HG03457 (cell line): ENCODE measurements around the gene CP.

Experiments
- ATAC-seq: cut with Tn5 transposase; IDR thresholded peaks from one replicate; pipeline ENCODE4 v1.9.1; 2021; ENCODE audit warnings: moderate number of reproducible peaks; ENCODE audit not compliant: unreplicated experiment

CP gene

DNA sequence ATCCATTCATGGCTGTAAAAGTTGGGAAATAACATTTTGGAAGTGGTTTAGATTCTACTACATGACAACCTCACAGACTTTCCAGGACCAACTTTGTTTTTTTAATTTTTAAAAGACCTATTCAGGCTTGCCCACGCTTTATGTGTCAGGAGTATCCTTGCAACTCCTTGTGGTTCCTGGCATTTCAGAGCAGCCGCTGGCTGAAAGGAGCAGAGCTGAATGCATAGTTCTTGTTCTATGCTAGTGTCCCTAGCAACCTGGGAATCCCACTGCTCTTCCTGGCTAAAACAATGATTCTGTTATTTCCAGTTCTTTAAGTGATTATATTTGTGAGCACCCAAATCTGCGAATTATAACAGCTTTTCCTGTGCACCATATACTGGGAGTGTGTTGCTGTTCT, 34.9 kb downstream of the CP start:
- ATAC-seq: no peak

DNA sequence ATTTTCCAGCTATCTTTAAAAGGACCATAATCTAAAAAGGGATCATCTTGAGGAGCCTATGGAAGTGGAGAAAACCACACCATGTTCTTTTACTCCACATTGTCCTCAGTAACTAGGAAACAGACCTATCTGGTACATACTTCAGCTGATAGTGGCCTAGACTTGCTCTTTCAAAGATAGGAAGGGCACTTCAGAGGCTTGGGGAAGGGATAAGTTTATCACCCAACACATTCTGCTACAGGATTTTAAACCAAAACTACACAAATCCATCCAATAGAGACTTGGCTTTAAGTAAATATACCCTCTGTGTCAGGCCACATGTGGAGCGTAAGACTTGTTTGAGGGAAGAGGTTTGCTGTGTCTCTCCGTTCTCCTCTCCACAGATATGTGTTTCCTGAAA, 35.4 kb downstream of the CP start:
- ATAC-seq: no peak

DNA sequence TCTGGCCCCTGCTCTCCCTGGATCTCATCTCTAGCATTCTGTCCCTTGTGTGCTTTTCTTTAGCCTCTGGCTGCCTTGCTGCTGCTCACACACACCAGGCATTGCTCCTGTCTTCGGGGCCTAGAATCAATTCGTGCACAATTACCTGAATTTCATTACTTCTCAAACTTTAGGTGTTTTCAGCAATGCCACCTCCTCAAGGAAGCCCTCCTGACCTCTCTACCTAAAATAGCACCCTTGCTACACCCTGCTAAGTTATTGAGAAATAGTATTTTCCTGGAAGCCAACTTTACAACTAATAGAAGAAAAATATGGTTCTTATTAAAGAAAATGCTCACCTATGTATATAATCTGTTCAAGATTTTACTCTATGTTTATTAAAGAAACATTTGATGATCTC, 40.4 kb downstream of the CP start:
- ATAC-seq: no peak

DNA sequence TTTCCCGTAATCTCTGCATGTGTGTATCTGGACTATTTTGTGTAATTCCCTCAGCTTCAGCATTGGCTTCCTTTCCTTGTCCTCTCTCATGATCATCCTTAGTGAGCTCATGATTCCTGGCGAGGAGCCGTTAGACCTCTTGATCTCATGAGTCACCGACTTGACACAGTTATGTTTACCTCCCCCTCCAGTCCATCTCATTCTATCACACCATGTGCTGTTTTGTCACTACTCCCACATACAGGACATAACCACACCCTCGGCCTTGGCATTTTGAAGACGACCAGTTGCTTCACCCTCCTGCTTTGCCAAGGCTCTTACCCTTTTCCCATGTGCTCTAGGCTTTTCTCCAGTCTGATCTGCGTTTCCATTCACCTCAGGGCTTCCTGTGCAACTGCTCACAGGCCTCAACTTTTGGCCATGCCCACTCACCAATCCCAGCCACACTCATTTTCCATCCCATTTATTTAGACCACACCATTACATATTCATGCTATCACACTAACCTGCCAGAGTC, 41.5 kb downstream of the CP start:
- no peak for ATAC-seq

DNA sequence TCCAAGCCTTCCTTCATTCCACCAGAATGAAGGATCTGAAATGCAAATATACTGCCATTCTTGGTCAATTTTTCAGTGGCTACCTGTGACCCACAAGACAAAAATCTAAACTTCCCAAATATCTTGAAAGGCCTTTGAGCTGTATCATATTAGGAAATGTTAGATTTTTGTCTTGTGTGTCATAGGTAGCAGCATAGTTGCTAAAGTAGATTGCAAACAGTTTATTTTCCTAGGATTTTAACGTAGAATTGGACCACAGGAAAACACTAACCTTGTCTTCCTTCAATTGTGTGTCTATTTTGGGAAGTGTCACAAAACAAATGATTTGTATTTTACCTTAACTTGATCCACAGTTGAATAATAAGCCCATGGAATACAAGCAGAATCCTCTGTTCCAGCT, 42.4 kb downstream of the CP start:
- no peak for ATAC-seq

DNA sequence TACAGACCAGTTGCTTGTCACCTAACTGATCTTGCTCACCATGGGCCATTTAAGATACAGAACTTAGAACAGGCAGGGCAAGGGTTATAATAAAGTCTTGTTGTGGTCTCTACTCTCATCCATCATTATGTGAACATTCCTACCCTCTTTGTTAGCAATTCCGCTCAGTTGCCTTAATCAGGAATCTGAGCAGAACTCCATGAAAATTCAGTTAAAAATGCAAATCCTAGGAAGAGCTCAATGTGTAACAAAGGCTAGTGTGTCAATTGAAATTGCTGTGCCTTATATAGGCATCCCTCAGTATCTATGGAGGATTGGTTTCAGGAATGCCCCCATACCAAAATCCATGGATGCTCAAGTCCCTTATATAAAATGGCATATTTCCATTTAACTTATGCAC, 44.5 kb downstream of the CP start:
- ATAC-seq: no peak

DNA sequence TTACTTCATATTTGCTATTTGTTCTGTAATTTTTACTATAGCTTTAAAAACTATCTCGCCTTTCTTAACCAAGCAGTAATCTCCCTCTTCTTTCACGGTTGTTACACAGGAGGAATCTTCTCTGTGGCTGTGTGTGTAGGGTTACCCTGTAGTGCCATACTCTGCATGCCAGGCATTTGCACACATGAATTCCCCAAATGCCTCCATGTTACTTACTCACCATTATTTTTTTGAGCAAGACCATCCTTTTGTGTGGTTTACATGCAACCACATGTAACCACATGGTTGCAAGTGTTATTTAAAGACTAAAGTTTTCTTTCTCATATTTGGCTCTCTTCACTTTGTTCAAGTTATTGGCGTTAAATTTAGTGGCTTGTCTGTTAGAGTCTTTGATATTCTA, 46.7 kb downstream of the CP start:
- ATAC-seq: peak; percentile 95

DNA sequence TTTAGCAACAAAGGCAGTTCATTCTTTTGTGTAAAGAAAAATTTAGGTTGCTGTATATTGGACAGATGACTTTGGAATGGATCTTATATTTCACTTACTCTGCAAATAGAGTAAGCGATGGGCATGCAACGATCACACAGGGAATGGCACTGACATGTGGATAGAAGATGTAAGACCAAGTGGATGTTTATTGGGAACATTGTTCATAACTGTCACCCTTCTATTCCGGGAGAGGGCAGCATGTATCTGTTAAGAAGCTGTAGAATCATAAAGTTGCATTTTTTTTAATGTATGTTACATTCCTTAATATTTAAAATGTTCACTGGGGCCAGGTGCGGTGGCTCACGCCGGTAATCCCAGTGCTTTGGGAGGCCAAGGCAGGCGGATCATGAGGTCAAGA, 51.0 kb downstream of the CP start:
- ATAC-seq: no peak

DNA sequence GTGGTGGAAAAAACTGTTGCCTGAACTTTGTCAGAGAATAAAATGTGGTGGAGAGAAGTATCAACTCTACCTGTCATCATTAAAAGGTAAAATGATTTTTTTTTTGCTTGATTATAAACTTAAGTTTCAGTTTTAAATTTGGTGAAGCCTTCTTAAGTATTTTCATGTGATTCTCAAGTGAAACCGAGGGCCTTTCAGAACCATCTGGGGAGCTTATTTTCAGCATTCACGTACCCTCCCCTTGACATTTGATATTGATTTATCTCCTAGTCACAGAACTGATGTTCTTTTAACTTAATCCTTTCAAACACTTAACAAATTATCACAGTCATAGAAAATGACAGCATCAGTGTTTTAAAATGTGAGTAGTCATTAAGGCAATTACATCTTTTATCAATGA, 53.7 kb downstream of the CP start:
- ATAC-seq: no peak

DNA sequence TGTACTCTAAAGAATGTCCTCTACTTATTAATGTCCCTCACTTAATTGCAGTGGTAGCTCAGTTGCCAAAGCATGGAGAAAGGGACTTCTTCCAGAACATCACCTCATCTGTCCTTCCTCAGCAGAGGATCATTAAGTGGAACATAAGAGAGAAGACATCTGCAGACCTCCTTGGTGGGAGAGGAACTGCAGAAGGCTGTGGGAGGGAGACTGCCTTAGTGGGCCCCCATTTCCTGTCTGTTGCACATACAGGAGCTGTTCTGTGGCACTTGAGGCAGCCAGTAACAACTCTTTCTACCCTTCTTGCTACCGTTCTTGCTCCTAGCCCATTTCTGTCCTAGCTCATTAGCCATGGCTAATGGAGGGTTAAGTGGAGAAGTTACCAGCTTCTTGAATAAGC, 58.6 kb downstream of the CP start:
- ATAC-seq: no peak

DNA sequence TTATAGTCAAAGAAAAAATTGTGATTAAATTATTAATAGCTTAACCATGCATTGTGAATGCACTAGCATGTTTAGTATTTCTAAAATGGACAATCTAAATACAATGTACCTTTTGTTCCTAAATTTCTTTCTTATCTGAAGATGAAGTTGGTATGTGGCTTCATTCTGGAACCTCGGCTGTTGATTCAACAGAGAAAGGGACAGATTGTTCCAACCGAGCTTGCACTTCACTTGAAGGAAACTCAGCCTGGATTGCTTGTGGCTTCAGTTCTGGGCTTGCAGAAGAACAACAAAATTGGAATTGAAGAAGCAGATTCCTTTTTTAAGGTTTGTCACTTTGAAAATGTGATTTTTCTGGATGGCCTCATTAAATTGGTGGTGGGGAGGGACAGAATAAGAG, 59.6 kb downstream of the CP start:
- ATAC-seq: no peak

DNA sequence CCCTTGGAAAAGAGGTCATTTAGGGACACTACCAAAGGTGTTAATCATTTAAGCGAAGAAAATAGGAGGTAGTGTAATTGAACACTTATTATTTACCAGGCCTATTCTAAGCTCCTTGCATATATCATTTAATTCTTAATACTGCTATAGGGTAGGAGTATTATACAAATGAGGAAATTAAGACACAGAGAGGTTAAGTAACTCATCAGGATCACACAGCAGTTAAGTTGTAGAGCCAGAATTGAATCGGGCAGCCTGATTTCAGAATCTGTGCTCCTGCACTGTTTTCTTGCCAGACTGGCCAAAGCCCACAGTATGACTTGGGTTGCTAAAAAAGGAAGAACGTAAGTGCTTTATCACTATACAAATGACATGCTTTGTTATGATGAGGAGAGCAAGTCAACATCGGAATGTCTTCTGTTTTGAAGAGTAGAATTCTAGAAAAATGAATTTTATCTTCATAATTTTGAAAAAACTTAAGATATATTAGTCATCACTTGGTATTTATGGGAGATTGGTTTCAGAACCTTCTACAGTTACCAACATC, 60.8 kb downstream of the CP start:
- ATAC-seq: no peak

DNA sequence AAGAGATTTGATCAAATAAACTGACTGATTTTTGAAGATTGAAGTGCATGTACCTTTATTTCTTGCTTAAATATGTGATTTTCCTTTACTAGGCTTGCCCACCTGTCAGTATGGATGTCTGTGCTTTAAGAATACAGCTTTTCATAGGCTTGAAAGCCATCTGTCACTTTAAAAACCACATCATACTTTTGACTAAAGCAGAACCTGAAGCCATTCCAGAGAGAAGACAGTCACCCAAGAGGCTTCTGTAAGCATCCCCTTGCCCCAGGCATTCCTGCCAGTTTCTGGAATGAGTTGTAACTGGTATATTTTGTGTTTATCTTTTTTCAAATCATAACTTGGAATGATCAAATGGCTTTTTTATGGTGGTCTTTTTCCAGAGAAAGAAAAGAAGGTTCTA, 68.2 kb downstream of the CP start:
- ATAC-seq: no peak

DNA sequence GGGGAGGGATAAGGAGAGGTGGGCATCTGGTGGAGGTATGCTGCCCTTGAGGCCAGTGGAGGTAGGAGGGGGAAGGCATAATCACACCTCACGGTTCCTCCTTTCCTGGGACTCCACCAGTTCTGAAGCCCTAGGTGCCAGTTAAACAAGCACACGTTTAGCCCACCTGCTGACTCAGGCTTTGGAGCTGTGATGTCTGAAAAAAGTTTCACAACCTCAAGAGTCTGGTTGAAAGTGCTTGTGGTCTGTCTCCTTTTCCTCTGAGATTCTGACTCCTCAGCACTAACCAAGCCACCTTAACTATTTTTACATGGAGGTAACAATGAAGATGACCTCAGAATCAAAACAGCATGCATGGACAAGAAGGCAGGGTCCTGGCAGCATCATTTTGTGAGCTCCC, 69.2 kb downstream of the CP start:
- peak; percentile 95 for ATAC-seq

DNA sequence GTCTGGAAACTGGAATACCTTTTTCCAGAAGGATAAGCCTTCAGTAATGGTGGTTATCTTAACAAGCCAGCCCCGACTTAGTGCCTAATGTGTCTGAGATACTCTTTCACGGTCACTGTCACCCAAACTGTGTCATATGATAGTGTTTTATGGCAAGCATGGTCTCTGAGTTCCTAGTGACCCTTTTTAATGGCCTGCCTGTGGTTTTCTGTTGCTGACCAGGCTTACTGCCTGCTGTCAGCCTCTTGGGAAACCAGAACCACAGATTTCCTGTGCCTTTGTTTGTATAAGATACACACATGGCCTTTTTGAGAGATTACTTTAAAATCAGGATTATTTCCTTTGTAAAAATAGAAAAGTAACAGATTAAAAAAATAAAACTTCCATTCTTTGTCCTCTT, 69.8 kb downstream of the CP start:
- no peak for ATAC-seq

DNA sequence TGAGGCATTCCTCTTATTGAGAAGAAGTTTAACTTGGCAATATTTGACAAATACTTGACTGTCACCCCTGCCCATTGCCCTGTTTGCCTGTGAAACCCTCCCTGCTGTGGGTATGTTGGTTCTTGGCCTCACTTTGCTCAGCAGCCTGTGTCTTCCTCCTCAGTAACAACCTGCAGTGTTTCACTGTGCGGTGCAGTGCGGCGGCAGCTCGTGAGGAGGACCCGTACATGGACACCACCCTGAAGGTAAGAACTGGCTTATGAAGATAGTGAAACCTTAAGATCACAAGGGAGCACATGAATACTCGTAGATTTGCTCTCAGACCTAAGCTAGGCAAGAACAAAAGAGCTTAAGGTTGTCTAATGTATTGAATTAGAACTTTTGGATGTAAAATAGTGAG, 71.2 kb downstream of the CP start:
- no peak for ATAC-seq

DNA sequence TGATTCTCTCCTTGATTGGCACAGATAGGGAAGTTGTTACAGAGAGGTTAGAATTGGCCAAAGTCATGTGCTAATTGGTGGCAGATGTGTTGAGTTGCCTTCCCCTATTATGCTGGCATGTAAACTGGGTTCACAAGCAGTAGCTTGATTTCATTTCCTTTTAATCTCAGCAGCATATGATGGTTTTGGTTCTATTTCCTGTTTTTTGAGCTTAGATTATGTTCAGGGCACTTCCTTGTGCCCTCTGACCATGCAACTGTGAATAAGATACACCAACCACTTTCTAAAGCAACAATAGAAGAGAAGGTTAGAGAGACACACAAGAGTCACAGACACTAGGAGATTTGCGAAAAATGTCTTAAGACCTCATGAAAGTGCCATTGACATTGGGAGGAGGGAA, 75.7 kb downstream of the CP start:
- ATAC-seq: peak; percentile 57

DNA sequence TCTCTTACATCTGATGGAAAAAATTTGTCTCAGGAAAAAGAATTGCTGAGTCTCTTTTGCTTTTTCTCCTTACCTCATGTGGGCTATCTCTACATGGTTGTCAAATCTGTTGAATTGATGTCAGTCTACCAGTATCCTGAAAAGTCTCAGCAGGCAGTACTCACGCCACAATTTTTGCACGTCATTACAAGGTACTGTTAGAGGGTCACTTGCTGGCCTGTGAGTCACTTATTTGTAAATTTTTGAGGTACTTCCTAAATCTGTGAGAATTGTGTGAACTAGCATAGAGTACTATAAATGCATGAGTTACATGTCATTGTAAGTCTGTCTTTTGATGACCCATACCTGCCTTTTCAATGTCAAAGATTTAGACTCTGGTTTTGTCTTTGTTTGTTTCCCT, 76.3 kb downstream of the CP start:
- ATAC-seq: no peak

DNA sequence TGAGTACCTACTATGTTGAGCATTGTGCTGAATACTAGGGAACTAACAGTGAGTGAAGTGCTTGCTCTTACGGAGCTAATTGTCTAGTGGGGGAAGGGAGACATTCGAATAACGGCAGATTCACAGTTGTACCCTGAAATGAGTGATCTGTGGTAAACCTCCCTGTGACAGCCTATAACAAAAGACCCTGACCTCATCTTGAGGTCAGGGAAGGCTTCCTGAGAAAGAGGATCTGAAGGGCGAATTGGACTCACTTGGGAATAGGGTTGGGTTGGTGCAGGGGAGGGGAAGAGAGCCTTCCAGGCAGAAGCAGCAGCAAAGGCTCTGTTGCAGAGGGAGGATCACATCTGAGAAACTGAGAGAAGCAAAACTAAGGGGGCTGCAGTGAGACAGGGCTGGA, 78.9 kb downstream of the CP start:
- ATAC-seq: no peak

DNA sequence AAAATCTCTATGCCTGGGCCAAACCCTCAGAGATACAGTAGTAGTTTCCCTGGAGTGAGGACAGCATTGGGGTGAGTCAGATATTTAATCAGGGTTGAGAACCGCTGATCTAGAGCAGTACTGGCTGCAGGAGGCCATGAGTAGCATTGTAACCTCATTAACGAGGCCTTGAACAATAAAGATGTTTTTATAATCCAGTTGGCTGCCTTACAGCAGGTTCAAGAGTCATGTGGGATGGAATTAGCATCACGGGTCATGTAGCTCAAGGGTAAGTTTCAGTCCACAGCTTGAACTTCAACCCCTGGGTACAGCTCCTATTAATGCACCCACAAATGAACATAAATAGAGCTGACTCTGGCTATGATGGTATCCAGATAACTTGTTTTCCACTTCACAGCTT, 87.1 kb downstream of the CP start:
- no peak for ATAC-seq

DNA sequence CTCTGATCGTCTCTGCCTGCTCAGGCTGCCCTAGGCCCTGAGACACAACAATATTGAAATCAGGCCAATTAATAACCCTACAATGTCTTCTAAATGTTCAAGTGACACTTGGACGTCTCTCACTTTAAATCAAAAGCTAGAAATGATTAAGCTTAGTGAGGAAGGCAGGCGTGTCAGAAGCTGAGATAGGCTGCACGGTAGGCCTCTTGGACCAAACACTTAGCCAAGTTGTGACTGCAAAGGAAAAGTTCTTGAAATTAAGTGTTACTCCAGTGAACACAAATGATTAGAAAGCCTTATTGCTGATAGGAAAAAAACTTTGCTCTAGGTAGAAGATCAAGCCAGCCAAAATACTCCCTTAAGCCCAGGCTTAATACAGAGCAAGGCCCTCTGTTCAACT, 90.0 kb downstream of the CP start:
- ATAC-seq: no peak

DNA sequence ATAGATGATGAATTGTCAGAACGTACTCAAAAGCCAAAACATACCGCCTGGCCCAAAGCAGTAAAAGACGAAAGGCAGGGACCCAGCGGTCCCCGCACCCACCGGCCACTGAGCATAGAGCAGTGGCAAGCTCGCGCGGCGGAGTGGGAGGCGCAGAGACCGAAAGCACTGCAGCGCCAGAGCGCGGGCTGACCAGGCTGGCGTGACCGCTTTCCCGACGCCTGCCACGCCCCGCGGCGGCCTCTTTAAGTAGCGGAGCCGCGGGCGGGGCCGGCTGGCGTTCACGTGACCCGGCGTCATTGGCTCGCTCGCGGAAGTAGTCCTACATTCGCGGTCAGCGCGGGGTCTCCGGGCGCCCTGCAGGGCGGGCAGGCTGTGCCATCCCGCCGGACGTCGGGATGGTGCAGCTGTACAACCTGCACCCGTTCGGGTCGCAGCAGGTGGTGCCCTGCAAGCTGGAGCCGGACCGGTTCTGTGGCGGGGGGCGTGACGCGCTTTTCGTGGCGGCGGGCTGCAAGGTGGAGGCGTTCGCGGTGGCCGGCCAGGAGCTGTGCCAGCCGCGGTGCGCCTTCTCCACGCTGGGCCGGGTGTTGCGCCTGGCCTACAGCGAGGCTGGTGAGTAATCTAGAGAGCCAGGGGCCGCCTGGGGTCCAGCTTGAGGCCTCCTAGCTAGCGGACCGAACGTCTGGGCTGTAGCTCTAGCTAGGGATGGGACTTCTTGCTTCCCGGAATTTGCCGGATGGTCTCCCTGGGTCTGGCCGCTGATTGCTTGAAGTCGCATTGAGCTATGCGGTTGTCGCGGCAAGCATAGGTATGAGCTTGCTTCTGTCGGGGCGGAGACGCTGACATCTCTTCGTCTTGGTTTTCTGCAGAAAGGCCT, 92.1 kb downstream of the CP start, which contains the start of gene HPS3:
Gene HPS3, plus strand, starts transcription at position 313 of the 880 bp plus-strand sequence. Its CDS starts 86 bp downstream, at position 399.
- peak; percentile 94 for ATAC-seq

DNA sequence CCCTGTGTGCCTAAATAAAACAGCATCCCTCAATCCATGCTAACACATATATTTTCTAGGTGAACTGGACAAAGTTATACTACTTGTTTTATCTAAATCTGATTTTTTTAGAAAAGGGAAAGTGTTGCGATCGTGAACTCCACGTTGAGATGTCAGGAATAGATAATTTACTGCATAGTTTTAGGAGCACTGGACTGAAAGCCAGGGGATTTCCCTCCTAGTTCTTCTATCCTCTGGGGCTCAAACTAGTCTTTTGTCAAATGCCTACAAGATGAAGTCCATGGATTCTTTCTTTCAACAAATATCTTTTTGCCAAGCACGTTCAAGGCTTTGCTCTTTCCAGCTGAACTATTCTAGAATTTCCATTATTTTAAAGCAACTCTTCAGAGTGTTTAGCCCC, 92.8 kb downstream of the CP start:
- peak; percentile 8 for ATAC-seq
